Inferior parietal cortex (tissue), 1 donor: ENCODE data around the gene TPRN.

Experiments used
- DNase-seq: peaks from one replicate; pipeline ENCODE4 v3.0.0-alpha.2; 2016; ENCODE audit errors: extremely low spot score

TPRN gene

DNA sequence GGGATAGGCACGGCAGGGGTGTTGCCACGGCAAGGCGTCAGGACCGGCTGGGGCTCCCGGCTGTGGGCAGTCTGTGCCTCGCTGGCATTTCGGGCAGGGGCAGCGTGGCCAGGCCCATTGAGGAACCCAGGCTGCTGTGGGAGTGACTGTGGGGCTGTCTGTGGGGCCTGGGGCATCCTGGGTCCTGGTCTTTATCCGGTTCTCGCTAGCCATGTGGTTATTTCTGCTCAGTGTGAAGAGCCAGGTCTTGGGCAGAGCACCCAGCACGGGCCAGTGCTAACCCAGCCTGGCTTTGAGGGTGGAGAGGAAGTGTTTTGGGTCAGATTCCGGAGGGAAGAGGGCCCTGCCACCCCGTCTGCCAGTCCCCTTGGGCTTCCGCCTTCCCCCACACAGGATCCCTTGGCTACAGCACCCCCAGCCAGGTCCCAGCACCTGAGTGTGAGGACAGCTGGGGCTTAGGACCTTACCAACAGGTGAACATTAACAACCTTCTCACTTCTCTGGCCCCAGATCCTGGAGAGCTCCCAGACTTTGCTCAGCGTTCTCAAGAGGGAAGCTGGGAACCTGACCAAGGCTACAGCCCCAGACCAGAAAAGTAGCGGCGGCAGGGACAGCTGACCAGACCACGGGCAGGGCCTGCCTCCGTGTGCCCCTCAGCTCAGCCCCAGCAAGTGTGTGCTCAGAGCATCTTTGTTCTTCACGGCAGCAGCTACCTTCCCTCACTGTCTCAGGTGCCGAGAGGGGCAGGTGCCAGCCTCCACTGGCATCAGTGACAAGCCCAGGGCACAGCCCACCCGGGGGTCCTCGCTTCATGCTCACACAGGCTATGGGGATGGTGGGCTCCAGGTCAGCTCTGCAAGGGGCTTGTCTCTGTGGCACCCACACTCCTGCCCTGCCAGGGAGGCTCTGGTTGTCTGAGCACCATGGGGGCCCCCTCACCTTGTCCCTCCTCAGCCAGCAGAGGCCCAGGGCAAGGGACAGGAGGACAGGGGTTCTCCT lies 10.9 kb downstream of the TPRN start:
- DNase-seq = no peak

DNA sequence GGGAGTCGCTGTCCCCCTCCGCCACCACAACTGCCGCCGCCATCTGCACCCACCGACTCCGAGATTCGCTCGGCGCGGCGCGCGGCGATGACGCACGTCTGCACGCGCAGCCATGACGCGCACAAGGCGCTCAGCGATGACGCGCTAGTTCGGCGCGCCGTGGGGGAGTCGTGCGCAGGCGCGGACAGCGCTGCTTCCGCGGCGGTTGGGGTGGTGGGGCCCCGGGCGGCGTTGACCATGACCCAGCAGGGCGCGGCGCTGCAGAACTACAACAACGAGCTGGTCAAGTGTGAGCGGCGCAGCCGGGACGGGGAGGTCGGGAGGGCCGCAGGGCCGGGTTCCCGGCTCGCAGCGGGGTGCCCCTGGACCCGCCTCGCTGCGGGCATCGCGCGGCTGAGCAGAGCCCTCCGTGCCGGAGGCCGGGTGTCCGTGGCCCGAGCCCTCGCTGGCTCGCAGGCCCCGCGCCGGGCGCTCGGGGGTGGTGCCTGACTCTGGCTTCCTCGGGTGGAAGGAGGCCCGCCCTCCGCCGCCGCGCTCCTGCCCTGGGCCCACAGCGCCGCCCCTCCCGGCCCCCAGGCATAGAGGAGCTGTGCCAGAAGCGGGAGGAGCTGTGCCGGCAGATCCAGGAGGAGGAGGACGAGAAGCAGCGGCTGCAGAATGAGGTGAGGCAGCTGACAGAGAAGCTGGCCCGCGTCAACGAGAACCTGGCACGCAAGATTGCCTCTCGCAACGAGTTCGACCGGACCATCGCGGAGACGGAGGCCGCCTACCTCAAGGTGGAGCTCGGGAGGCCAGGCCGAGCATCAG lies 11.8 kb downstream of the TPRN start, which contains the start of the genes ANAPC2 and SSNA1:
Gene ANAPC2, minus strand, starts transcription at position 71 of the 807 bp plus-strand sequence. Its CDS starts 28 bp downstream, at position 43.
Gene SSNA1, plus strand, starts transcription at position 187 of the 807 bp plus-strand sequence. Its CDS starts 51 bp downstream, at position 238.
- DNase-seq = peak; percentile 93

DNA sequence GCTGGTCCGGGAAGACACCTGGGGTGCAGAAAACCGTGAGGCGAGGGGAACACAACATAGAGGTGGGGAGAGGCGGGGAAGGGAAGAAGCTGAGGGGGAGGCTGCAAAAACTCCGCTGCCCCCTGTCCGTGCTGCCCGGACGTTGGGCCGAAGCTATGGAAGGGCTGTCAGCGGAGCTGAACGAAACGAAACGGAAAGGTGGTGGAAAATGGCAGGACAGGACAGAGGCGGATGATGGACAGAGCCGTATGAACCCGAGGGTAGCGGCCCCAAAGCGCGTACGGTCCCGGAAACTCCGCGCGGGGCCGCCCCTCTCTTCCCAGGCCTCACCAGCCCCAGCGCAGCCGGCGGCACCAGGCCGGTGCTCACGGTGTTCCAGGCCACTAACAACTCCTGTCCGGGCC lies 12.5 kb downstream of the TPRN start:
- DNase-seq = no peak

DNA sequence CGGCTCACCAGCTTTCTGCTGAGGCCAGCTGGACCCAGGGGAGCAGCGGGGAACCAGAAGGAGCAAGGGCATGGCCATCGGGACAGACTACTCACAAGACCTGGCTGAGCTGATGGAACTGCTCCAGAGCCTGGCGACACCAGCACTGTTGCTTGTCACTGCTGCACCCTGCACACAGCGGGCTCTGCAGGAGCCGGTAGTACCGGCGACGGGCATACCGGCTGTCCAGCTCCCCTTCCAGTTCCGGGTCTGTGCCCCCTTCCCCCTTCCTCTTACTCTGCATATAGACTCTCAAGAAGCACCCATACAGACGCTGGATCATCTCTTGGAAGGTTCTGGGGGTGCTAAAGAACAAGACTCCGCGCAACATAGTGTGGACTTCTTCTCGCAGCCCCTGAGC lies 13.2 kb downstream of the TPRN start:
- DNase-seq = no peak

DNA sequence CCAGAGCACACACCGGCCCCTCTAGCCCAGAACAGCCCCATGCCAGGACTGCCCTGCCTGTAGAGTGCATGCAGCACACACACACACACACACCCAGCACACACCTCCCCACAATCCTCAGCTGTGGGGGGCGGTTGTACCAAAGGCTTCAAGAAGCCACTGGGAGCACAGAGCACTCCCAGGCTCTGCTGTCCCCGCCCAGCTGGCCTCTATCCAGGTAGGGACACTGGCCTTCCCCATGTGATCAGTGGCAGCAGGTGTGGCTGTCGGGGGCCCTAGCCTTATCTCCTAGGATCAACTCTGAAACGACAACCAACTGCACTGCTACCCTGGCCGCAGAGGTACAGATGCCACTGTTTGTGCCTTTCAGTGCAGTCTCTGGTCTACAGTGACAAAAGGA lies 14.2 kb downstream of the TPRN start:
- no peak for DNase-seq

DNA sequence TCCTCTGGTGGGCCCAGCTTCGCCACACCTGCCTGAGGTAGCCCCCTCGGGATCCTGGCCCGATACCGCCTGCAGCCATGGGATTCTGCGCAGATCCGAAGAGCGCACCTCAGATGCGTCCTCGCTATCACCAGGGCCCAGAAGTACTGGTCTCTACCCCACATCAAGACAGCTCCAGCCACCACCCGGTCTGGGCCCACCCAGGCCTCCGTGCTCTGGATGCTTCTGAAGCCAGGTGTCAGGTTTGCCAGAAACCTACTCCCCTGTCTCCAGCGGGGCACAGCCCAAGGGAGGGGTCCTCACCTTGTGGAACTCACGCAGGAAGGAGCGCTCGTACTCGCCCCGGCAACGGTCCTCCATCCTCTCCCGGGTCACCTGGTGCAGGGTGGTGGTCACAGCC lies 14.6 kb downstream of the TPRN start:
- DNase-seq = no peak

DNA sequence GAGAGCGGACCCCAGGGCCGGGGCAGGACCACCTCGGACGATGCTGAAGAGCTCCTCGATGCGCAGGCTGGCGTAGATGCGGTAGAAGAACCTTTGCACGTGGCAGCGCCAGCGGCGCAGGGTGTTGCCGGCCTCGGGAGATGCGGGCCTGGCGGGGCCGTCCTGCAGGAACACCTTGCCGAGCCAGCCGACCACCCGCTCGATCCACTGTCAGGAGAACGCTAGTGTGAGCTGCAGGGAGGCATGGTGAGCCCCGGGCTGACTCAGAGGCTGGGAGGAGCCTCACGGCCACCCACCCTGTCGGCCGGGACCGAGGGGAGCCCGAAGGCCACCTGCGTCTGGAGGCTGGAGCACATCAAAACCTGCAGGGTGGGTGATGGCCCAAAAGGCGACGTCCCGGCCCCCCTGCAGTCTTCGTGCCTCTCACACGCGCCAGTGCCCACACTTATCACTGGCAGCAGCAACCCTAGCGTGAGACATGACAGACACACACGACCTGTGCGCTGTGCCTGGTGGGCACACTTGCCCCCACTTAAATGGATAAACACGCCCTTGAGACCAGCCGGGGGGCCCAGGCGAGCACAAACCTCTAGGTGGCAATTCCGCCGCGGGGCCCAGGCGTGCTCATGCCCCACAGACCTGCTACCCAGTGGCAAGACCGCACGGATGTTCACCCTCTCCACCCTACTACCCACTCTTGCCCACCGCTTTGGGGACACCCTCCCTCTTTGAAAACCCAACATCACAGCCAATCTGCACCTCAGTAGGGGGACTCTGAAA lies 15.5 kb downstream of the TPRN start:
- no peak for DNase-seq

DNA sequence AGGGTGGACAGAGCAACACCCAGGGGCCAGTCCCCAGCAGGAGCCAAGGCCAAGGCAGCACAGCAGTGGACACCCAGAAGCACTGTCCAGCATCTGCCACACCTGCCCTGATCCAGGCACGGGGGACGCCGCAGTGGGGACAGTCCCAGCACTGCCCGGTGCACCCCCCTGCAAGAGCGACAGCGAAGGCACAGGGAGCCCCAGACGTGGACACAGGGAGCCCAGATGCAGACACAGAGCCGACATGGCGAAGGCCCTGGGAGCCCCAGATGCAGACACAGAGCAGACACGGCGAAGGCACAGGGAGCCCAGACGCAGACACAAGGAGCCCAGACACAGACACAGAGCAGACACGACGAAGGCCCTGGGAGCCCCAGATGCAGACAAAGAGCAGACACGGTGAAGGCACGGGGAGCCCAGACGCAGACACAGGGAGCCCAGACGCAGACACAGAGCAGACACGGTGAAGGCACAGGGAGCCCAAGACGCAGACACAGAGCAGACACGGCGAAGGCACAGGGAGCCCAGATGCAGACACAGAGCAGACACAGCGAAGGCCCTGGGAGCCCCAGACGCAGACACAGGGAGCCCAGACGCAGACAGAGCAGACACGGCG lies 16.5 kb downstream of the TPRN start:
- DNase-seq = no peak

DNA sequence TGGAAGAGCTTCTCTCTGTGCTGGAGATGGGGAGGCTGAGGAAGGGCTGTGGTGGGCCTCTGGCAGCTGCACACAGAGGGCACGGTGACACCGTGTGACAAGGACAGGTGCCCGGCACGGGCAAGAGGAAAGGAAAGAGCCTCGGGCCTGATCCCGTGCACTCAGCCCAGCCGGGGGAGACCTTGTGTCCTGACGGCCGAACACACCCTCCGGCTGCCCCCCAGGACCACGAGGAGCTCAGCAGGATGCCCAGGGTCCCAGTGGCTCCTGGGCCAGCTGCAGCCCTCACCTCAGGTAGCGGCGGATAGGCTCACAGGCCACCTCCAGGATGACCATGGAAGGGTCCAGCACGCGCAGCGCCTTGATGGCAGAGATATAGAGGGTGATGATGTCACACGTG lies 17.7 kb downstream of the TPRN start:
- DNase-seq = no peak

DNA sequence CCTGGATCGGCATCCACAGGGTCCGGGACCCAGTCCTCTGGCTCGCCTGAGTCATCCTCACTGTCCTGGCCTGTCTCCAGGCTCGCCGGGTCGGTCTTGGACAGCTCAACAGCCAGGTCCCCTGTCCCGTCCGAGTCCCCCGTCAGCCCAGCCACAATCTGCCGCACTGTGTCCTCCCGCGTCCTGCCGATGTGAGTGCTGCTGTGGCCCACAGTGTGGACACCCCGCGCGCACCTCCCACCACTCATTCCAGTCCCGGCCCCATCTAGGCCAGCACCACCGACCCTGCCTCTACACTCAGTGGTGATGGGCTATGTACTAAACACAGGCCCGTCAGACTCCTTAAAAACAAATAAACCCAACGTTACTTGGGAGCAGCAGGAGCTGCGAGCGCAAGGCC lies 18.9 kb downstream of the TPRN start:
- no peak for DNase-seq

DNA sequence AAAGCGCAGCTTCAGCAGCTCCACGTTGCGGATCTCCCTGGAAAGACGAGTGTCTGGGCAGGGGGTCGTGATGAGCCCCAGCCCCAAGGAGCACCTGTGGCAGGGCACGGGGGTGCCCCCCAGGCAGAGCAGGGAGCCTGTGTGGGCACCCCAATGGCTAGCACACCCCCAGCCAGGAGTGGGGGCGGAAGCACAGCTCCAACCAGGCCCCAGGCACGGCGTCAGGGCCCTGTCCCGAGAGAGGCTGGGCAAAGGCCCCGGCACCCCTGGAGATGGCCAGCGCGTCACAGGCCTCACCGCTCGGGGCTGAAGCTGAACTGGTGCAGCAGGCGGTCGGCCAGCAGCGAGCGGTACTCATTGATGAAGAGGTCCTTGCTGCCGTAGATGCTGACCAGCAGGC lies 20.1 kb downstream of the TPRN start:
- DNase-seq = no peak

DNA sequence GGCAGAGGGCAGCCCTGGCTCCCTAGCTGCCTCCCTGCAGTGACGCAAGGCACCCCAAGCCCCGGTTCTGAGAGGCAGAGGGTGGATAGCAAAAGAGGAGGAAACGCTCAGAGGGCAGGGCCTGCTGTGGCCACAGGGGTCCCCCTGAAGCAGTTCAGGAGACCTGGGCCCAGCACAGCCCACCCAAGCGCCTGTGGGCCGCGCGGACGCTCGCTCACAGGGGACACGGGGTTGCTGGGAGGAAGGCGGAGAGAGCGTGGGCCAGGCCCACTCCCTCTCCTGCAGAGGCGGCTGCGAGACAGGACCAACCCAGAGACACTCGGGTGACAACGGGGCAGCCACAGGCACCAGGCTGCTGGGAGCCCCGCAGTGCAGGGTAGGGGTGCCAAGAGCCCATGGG lies 20.8 kb downstream of the TPRN start:
- DNase-seq = no peak

DNA sequence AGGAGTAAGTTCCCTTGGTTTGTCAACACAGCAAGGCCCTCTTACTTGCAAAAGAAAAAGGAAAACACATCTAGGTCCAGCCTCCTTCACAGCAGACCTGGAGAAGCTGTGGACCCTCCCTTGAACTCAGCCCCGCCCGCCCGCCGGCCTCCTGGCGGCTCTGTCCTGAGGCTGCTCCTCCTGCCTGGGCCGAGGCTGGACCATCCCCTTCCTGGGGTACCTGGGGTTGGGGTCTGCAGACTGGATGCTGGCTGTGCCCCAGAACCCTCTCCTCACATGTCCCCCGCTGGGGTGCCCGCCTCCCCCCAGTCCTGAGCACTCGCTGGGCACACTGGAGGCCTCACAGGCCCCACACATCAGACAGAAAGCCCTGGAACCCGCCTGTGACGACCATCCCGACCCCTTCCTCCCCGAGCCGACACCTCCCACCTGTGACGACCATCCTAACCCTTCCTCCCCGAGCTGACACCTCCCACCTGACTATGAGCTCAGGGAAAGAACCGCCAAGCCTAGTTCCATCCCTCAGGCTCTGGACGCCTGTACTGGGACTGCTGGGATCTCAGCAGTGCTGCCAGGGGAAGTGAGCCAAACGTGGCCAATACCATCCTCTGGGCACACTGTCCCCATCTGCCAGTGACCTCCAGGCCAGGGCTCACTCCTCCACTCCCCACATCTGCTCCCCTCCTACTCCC lies 21.5 kb downstream of the TPRN start:
- DNase-seq = no peak

DNA sequence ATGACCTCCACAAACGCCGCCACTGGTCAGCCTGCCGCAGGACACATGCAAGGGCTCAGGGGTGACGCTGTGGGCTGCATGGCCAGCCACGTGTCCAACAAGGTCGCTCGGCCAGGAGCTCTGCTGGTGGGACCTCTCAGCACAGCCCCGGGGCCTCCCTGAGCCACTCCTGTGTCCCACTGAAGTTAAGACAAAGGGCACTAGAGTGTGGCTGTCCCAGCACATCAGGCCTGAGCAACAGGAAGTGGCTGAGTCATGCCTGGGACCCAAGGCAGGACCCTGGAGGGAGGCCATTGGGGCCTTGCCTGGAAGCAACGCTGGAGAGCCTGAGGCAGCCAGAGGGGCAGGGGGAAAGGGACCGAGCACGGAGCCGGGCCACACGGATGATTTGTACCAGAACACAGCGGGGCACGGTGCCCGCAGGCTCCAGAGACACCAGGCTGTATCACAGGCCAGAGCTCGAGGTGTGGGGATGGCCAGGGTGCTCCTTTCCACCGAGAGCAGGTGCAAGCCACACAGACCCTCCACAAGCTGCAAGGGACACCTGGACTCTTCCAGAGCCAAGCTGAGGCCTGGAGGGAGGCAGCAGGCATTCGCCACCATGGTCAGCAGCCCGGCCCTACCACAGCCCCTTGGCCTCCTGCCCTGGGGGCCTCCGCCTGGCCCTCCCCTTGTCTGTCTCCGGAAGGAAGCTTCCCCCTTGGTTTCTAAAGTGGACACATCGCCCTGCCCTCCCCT lies 22.2 kb downstream of the TPRN start:
- DNase-seq = no peak

DNA sequence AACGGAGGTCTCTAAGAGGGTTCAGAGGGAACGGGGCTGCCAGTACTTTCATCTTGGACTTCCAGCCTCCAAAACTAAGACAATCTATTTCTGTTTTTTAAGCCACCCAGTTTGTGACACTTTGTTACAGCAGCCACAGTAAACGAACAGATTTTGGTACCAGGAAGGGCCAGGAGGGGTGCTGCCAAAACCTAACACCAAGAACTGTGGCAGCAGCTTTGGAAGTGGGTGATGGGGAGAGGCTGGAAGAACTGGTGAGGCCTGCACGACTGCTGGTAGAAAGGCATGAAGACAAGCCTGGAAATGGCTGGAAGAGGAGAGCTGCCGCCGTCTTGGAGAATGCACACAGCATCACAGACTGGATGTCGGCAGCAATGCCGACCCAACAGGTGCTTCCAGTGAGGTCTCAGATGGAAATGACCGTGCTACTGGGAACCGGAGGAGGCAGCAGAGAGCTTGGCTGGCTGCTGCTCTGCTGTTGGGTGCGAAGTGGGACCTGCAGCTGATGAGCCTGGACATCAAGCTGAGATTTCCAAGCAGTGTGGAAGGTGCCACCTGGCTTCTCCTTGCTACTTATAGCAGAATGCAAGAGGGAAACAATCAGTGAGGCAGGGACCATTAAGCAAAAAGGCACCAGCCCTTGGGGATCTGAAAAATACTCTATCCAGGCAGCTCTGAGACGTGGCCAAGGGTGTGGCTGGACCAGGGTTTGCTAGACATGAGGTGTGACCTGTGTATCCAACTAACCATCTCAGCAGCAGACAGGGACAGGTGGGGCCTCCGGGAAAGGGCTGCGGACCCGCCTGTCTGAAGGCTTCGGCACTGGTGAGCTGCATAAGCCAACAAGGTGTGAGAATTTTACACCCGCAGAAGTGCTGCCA lies 24.0 kb downstream of the TPRN start:
- DNase-seq = no peak

DNA sequence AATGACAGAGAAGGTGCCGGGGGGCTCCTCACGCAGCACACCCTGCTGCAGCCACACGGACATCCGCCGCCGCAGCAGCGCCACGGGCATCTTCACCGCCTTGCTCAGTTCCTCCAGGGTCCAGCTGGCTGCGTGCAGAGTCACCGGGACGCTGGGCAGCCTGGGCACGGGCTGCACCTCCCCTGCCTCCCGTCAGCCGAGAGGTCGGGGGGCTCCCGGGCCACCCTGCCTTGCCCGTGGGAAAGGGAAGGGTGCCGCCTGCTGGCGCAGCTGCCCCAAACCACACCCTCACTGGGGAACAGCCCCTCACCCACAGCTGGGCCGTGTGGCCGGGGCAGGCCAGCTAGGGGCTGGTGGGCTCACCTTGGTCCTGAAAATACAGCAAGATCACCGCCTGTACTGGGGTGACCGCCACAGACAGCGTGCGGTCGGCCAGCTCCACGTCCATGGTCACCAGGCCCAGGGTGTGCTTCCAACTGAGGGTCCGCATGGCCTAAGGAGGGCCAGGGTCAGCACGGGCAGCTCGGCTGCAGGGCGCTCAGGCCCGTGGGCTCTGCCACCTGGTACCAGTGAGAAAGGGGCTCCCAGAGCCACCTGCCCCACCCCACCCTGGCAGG lies 25.1 kb downstream of the TPRN start:
- DNase-seq = no peak

DNA sequence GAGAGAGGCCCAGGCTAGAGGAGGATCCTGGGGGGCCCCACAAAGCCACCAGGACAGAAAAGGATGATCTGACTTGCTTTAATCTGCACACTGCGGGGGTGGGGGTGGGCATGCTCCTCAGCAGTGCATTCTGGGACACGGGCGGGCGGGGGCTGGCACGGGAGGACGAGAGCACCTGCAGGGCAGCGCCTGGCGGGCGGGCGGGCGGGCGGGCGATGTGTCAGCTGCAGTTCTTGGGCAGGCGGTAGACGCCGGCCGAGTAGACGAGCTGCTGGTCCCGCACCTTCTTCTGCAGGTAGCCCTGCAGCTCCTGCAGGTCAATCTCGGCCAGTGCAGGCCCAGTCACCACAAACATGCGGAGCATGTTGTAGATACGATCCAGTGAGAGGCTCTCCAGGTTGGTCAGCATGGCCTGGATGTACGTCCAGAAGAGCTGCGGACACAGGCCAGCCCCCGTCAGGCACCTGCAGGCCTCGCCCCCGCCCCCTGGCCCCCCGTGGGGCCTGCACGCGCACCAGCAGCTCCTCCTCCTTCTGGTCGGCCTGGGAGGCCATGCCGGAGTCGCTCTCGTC lies 25.7 kb downstream of the TPRN start:
- DNase-seq = no peak
